Activated CD8-positive, alpha-beta T cell treated with anti-CD3 and anti-CD28 coated beads for 36 hours (primary cell): ENCODE results near the gene HOXB5. TPM values are rescaled to one million over a fixed set of nuclear protein-coding genes. Genes with fewer than 3 reads are reported as not detected.

ENCODE experiments used
- ATAC-seq: fragments of 200-7000 bp; cut with Tn5 transposase; one replicate; pipeline ENCODE4 v1.10.0; 2021; ENCODE audit warnings: mild to moderate bottlenecking, moderate library complexity
- CTCF ChIA-PET: fragments of 350-600 bp; sonication (Branson Sonifier 250); formaldehyde crosslinking; loops from one replicate; lab custom pipeline; 2021; ENCODE audit warnings: antibody characterized with exemption; lab: Charles Lee
- POLR2A ChIA-PET: fragments of 350-600 bp; sonication (Branson Sonifier 250); formaldehyde crosslinking; loops from one replicate; lab custom pipeline; 2021; ENCODE audit warnings: antibody characterized with exemption; lab: Charles Lee
- DNase-seq: peaks from one replicate; pipeline ENCODE4 v3.0.0-alpha.2; 2020
- H3K27ac Mint-ChIP-seq: one replicate; pipeline ENCODE4 v1.8.0; 2021; ENCODE audit warnings: mild to moderate bottlenecking, mixed read lengths
- H3K27me3 Mint-ChIP-seq: one replicate; pipeline ENCODE4 v1.8.0; 2021; ENCODE audit warnings: mixed read lengths
- H3K36me3 Mint-ChIP-seq: one replicate; pipeline ENCODE4 v1.8.0; 2021; ENCODE audit warnings: low read depth, mixed read lengths
- H3K4me1 Mint-ChIP-seq: one replicate; pipeline ENCODE4 v1.8.0; 2021; ENCODE audit warnings: low read depth, mixed read lengths
- H3K4me3 Mint-ChIP-seq: one replicate; pipeline ENCODE4 v1.8.0; 2021; ENCODE audit warnings: mild to moderate bottlenecking, moderate library complexity, mixed read lengths
- H3K9me3 Mint-ChIP-seq: one replicate; pipeline ENCODE4 v1.8.0; 2021; ENCODE audit warnings: mixed read lengths
- intact Hi-C: fragments of 100-400 bp; cut with micrococcal nuclease; formaldehyde crosslinking; loops from one replicate; pipeline ENCODE4 v1.10.0; 2022
- total RNA-seq, 2 experiments: library from RNA; stranded (reverse); gene quantifications; one replicate each; pipeline ENCODE4 v1.2.3, GENCODE V29; 2021
- TF ChIP-seq, protein P1 (sequence below): fragments of 200-600 bp; IDR thresholded peaks from one replicate; pipeline ENCODE4 v1.8.0; 2022; ENCODE audit warnings: antibody characterized with exemption, mild to moderate bottlenecking

Gene HOXB5
- total RNA-seq, 2 experiments from 2014 or later: not detected

DNA sequence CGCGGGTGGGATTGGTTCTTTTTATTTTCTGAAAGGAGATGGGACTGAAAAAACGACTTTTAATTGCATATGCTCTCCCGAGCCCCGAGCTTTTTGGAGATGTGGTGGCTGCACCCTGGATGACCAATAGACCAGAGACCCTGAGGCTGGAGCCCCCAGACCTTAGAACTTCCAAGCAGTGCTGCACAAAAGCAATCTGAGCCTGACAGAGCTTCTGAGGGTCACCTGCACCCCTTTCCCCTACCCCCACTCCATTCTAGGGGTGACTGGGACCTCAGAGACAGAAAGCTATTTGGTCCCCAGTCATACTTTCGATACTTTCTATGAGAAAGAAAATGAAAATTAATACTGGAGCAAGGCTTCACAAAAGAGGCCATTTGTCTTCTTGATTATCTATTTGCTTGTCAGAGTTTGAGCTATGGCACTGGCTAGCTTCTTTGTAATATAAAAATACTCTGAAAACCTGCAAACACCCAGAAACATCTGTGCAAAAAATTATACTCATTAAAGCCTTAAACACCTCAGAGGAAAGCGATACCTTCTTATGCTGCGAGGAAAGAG is 19.0 kb downstream of the HOXB5 start:
- TF ChIP-seq, protein P1, sequence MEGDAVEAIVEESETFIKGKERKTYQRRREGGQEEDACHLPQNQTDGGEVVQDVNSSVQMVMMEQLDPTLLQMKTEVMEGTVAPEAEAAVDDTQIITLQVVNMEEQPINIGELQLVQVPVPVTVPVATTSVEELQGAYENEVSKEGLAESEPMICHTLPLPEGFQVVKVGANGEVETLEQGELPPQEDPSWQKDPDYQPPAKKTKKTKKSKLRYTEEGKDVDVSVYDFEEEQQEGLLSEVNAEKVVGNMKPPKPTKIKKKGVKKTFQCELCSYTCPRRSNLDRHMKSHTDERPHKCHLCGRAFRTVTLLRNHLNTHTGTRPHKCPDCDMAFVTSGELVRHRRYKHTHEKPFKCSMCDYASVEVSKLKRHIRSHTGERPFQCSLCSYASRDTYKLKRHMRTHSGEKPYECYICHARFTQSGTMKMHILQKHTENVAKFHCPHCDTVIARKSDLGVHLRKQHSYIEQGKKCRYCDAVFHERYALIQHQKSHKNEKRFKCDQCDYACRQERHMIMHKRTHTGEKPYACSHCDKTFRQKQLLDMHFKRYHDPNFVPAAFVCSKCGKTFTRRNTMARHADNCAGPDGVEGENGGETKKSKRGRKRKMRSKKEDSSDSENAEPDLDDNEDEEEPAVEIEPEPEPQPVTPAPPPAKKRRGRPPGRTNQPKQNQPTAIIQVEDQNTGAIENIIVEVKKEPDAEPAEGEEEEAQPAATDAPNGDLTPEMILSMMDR: no peak
- H3K4me1 Mint-ChIP-seq: peaks cover 22% of the 10 kb centered on the region
- ATAC-seq (no peak), DNase-seq (no peak)
- no peak overlapping the region for H3K4me3 Mint-ChIP-seq
- ChIA-PET POLR2A (no interaction called here), CTCF (interaction anchor here (0.6 to 1.1 kb wide), 6 partner anchors 8 to 228 kb away, joined by 3 to 6 read pairs (median 3); partner anchors contain the start of gene HOXB5)
- no peaks in the 10 kb centered on the region for H3K36me3 Mint-ChIP-seq
- H3K9me3 Mint-ChIP-seq: no peaks in the 10 kb centered on the region
- peaks cover 10% of the 10 kb centered on the region for H3K27me3 Mint-ChIP-seq
- intact Hi-C loops: no loop called here
- H3K27ac Mint-ChIP-seq: no peak overlapping the region

DNA sequence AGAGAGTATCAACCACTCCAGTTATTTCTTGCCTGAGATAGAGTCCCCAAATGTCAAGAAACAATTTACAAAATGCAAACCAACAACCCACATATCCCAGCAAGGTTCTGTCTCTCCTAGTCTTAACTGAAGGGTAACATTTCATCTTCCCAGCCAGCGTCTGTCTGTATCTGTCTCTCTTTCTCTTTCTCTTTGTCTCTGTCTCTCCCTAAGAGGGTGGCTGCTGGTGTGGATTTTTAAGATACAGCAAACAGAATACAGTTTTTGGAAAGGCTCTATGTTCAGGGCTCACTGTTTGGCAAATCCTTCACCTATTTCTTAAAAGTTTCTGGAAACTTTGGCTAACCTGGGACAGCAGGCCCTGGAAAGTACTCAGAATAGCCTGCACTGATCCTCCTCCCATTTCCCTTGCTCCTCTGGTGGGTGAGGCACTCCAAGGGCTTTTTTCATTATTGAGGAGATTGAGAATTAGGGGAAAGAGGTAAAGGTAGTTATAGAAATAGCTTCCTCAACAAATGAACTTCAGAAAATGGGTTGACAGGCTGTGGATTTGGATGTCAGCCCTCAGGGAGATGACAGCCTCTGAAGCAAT is 21.7 kb downstream of the HOXB5 start:
- ChIA-PET CTCF (no interaction called here), POLR2A (no interaction called here)
- H3K4me1 Mint-ChIP-seq: peaks cover 9% of the 10 kb centered on the region
- no peak overlapping the region for H3K27ac Mint-ChIP-seq
- TF ChIP-seq, protein P1: no peak
- intact Hi-C loops: no loop called here
- H3K9me3 Mint-ChIP-seq: no peaks in the 10 kb centered on the region
- no peak for ATAC-seq
- H3K4me3 Mint-ChIP-seq: no peak overlapping the region
- no peak for DNase-seq
- peaks cover 5% of the 10 kb centered on the region for H3K27me3 Mint-ChIP-seq
- H3K36me3 Mint-ChIP-seq: no peaks in the 10 kb centered on the region

DNA sequence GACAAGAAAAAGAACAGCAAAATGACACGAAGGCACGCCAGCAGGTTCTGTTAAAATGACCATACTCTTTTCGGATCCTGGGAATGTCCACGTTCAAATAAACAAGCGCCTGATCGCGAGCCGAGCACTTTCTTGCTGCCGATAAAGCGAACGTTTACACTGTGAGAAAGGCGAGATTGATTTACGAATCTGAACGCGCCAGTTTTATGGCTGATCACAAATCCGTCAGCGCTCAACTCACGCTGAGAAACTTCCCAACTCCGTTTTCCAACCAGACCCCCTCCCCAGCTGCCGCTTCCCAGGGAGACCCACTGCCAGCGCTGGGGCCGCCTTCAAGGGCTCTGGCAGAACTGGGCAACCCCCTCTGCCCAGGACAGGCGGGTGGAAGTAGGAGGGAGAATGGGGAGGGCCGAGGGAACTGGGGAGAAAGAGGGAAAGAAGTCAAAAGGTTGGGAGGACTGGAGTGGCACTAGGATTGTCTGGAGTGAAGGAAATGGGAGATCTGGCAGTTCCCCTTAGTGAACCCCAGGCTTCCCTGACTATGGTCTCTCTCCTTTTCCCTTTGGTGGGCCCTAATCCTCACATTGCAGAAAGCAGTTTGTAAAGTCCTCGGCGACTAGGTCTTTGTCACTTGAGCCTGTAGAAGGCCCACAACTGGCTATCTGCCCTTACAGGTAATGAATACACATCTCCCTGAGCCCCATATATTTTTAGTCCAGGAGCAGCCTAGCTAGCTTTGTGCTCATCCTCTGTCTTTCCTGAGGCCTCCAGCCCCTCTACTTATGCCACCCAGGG is 22.4 kb downstream of the HOXB5 start:
- intact Hi-C loops: no loop called here
- no peak for DNase-seq
- H3K9me3 Mint-ChIP-seq: no peaks in the 10 kb centered on the region
- peaks cover 5% of the 10 kb centered on the region for H3K27me3 Mint-ChIP-seq
- no peak overlapping the region for H3K4me3 Mint-ChIP-seq
- TF ChIP-seq, protein P1: no peak
- no peak for ATAC-seq
- H3K4me1 Mint-ChIP-seq: peaks cover 6% of the 10 kb centered on the region
- H3K36me3 Mint-ChIP-seq: no peaks in the 10 kb centered on the region
- no peak overlapping the region for H3K27ac Mint-ChIP-seq
- POLR2A ChIA-PET: no interaction called here
- CTCF ChIA-PET: no interaction called here

DNA sequence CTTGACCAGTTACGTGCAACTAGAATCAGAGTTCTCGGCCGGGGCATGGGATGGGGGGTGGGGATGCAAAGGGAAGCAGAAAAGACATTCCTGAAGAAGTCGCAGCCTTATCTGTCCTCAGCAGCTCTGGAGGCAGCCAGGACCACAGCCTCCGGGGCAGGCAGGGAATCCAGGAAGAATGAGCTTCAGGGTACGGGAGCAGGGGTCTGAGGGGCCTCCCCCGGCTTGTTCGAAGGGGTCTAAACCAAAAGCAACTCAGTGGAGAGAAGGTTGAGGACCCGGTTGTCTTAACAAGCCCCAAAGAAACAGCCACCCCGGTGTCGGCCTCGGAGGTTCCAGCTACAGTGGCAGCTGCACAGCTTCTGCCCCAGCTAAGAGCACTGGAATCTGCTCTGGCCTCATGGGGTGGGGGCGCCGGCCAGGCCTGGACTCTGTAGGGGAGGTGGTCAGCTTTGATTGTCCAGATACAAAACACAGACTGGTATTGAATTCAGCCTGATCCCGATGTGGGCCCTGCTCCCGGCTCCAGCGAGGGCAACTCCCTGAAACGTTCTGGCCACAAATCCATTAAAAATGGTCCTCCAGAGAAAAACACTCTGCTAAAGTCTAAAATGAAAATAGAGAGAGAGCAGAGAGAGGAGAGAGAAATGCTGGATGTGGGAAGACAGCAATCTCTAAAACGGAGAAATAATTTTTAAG is 23.1 kb downstream of the HOXB5 start:
- DNase-seq: no peak
- no peak for ATAC-seq
- H3K9me3 Mint-ChIP-seq: no peaks in the 10 kb centered on the region
- ChIA-PET CTCF (no interaction called here), POLR2A (no interaction called here)
- H3K4me1 Mint-ChIP-seq: peaks cover 3% of the 10 kb centered on the region
- intact Hi-C loops: no loop called here
- H3K36me3 Mint-ChIP-seq: no peaks in the 10 kb centered on the region
- no peak overlapping the region for H3K27ac Mint-ChIP-seq
- H3K4me3 Mint-ChIP-seq: no peak overlapping the region
- peaks cover 5% of the 10 kb centered on the region for H3K27me3 Mint-ChIP-seq
- TF ChIP-seq, protein P1: no peak
